ENCODE measurements around the gene DLGAP3. TPM values are rescaled to one million over a fixed set of nuclear protein-coding genes. Genes with fewer than 3 reads are reported as not detected.
"Not testable (repeated sequence)": the region's sequence is repeated elsewhere in the genome, so short reads cannot be mapped to it uniquely, and the experiment has no call there.

DLGAP3 gene
- total and polyA plus RNA-seq, 2 donors (not counting 3 experiments of a cell fraction or from before 2014, with no cell fraction given) = 0.04 to 0.20 TPM

GRCh38 chr1:34948739-34949138 is 19.3 kb upstream of the DLGAP3 start:
- H3K36me3 ChIP-seq (ENCODE audit: control insufficient read depth in 2 of 2, extremely low read depth in 1 of 2, insufficient read depth in 2 of 2, low read length in 2 of 2); H2AFZ ChIP-seq (ENCODE audit: low read depth, low read length); H3K9me1 ChIP-seq (replicated peaks; ENCODE audit: control insufficient read depth, extremely low read depth, insufficient read depth, low read length); dilution Hi-C loops (cut with MboI; ENCODE audit: extremely low pct_ligation_motif_present, low sequenced_read_pairs); DNase-seq (ENCODE audit: low read depth, low spot score); H4K20me1 ChIP-seq (replicated peaks; ENCODE audit: control insufficient read depth, extremely low read depth, insufficient read depth, low read length); H3K27me3 ChIP-seq (ENCODE audit: control insufficient read depth in 2 of 2, insufficient read depth in 2 of 2, low read length in 2 of 2); H3K4me3 ChIP-seq (replicated peaks in 1 of 3; ENCODE audit: insufficient read depth in 1 of 3, low read depth in 1 of 3, low read length in 3 of 3); H3K4me1 ChIP-seq (ENCODE audit: control insufficient read depth, extremely low read depth, insufficient read depth, low read length); H3K4me2 ChIP-seq (ENCODE audit: insufficient read depth, low read length); H3K9ac ChIP-seq (replicated peaks; ENCODE audit: extremely low read depth, insufficient read depth, low read length); FAIRE-seq; H3K9me3 ChIP-seq (replicated peaks; ENCODE audit: control insufficient read depth, insufficient read depth, low read length); intact Hi-C loops (cut with micrococcal nuclease); POLR2A ChIA-PET; BruUV-seq (replicated peaks); H3K27ac ChIP-seq (ENCODE audit: insufficient read depth, low read depth, low read length); H3K79me2 ChIP-seq (ENCODE audit: control insufficient read depth, insufficient read depth, low read length): not testable (repeated sequence)
- CTCF ChIA-PET = interaction anchor here (1.9 kb wide), 1 partner anchor 12 kb away, joined by 5 read pairs; no protein-coding TSS in a partner anchor

- intact Hi-C loops (cut with micrococcal nuclease); dilution Hi-C loops (cut with MboI; ENCODE audit: extremely low pct_ligation_motif_present, low sequenced_read_pairs); H3K9me3 ChIP-seq (replicated peaks; ENCODE audit: control insufficient read depth, insufficient read depth, low read length): not testable (repeated sequence)
Observed at GRCh38 chr1:34947641-34948314, 18.3 kb upstream of the DLGAP3 start.

More at GRCh38 chr1:34947641-34948314, 18.3 kb upstream of the DLGAP3 start:
- CTCF ChIA-PET; H3K9me1 ChIP-seq (replicated peaks; ENCODE audit: control insufficient read depth, extremely low read depth, insufficient read depth, low read length); H3K4me2 ChIP-seq (ENCODE audit: insufficient read depth, low read length); H3K27me3 ChIP-seq (ENCODE audit: control insufficient read depth in 2 of 2, insufficient read depth in 2 of 2, low read length in 2 of 2); H4K20me1 ChIP-seq (replicated peaks; ENCODE audit: control insufficient read depth, extremely low read depth, insufficient read depth, low read length); H3K27ac ChIP-seq (ENCODE audit: insufficient read depth, low read depth, low read length); H3K9ac ChIP-seq (replicated peaks; ENCODE audit: extremely low read depth, insufficient read depth, low read length); BruUV-seq (replicated peaks); H2AFZ ChIP-seq (ENCODE audit: low read depth, low read length); H3K36me3 ChIP-seq (ENCODE audit: control insufficient read depth in 2 of 2, extremely low read depth in 1 of 2, insufficient read depth in 2 of 2, low read length in 2 of 2); FAIRE-seq; POLR2A ChIA-PET; H3K4me3 ChIP-seq (replicated peaks in 1 of 3; ENCODE audit: insufficient read depth in 1 of 3, low read depth in 1 of 3, low read length in 3 of 3); H3K4me1 ChIP-seq (ENCODE audit: control insufficient read depth, extremely low read depth, insufficient read depth, low read length); DNase-seq (ENCODE audit: low read depth, low spot score); H3K79me2 ChIP-seq (ENCODE audit: control insufficient read depth, insufficient read depth, low read length): not testable (repeated sequence)
